Measurements from ENCODE around the gene PPBP. TPM values are rescaled to one million over a fixed set of nuclear protein-coding genes. Genes with fewer than 3 reads are reported as not detected.

Gene PPBP
- polyA plus RNA-seq, 1 donor from 2014 or later, result not detected

Small RNAs within 50 kb of the gene (small RNA-seq; reads per million reads assigned to genes)
- gene RN7SL218P, result 0 reads per million in 3 experiments

Other genes with a start within 250 kb of the PPBP start
- not detected in 2 replicates for gene CXCL8, start 247.6 kb downstream of the PPBP start, polyA plus RNA-seq
- not detected in 2 replicates for gene CXCL6, start 151.5 kb downstream of the PPBP start, polyA plus RNA-seq
- gene PF4V1, start 134.9 kb downstream of the PPBP start, polyA plus RNA-seq, result not detected in 2 replicates
- not detected in 2 replicates for gene CXCL1, start 118.8 kb downstream of the PPBP start, polyA plus RNA-seq
- not detected in 2 replicates for gene PF4, start 6.2 kb downstream of the PPBP start, polyA plus RNA-seq
- gene CXCL5, start 10.5 kb upstream of the PPBP start, polyA plus RNA-seq, result not detected in 2 replicates
- gene CXCL3, start 50.5 kb upstream of the PPBP start, polyA plus RNA-seq, result 1.1 TPM in 1 of 2 replicates, not detected in the other
- gene CXCL2, start 111.0 kb upstream of the PPBP start, polyA plus RNA-seq, result not detected in 2 replicates
- 33.5 and 43.5 TPM in 2 replicates for gene MTHFD2L, start 169.9 kb upstream of the PPBP start, polyA plus RNA-seq